Measurements from ENCODE around the gene MCM3AP. TPM values are rescaled to one million over a fixed set of nuclear protein-coding genes. Genes with fewer than 3 reads are reported as not detected.
"Not testable (repeated sequence)": the region's sequence is repeated elsewhere in the genome, so short reads cannot be mapped to it uniquely, and the experiment has no call there.

Gene MCM3AP
- total RNA-seq, 2 experiments from 2014 or later, result 109 to 166 TPM

DNA sequence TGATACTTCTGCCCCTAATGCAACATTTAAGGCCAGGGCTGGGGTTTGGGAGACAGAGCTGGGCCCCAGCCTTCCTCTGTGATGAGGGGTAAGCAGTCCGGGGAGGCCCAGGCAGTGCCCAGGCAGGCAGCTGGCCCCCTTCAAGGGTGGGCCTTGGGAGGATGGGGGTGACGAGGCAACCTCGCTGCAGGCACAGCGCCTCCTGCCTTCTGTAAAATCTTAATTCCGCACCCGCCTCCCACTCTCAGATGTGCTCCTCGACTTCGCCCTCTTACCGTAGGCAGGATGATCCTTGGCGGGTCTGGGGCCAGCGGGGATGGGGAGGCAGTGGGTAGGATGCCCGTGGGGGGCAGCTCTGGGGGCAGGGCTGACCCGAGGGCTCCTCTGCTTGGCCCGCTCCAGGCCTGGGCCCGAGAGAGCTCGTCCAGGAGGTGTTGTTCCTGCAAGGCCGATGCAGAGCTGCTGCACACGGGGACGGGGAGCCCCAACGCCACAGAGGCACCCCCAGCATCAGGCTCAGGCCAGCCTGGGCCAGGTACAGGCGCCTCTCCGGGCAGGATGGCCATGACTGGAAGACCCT is 29.1 kb upstream of the MCM3AP start:
- no peaks in the 10 kb centered on the region; the same call in 1 of the 2 replicates for H4K20me1 ChIP-seq (ENCODE audit: insufficient read depth, low read length)
- intact Hi-C loops (cut with micrococcal nuclease; ENCODE audit: unreplicated experiment), result no loop called here

GRCh38 chr21:46312949-46313348 is 27.5 kb upstream of the MCM3AP start:
- intact Hi-C loops (cut with micrococcal nuclease; ENCODE audit: unreplicated experiment), result no loop called here
- Histone ChIP-seq H3K36me3 (ENCODE audit: insufficient read depth, low read length) (peaks cover 92% of the 10 kb centered on the region), H4K20me1 (ENCODE audit: insufficient read depth, low read length) (no peaks in the 10 kb centered on the region; the same call in 1 of the 2 replicates), H3K27ac (ENCODE audit: low read depth, low read length, poor library complexity, severe bottlenecking) (no peak overlapping the region), H3K9me3 (ENCODE audit: low read length) (no peaks in the 10 kb centered on the region), H3K4me3 (ENCODE audit: low read depth, low read length, poor library complexity, severe bottlenecking) (no peak overlapping the region), H3K79me2 (ENCODE audit: insufficient read depth, low read depth, low read length) (no peaks in the 10 kb centered on the region), H3K9me2 (ENCODE audit: insufficient read depth, low read length) (no peaks in the 10 kb centered on the region), H3K4me2 (ENCODE audit: low read length) (no peak overlapping the region), H3K4me1 (ENCODE audit: insufficient read depth, low read length, poor library complexity, severe bottlenecking) (no peaks in the 10 kb centered on the region), H2AFZ (ENCODE audit: low read length) (no peak overlapping the region)
- BruUV-seq (replicated peaks), result no TSS peak
- CTCF ChIA-PET (ENCODE audit: unreplicated experiment), result no interaction called here
- TF ChIP-seq CTCF (conservative IDR thresholded peaks at IDR 0.05; ENCODE audit: low read length), result no peak
- no peak for TF ChIP-seq EZH2phosphoT487 (IDR thresholded peaks at IDR 0.05; ENCODE audit: borderline replicate concordance, low read depth, low read length)
- POLR2A ChIA-PET, result no interaction called here
- DNase-seq (ENCODE audit: low spot score), result no peak

More for the DNA sequence above, 29.1 kb upstream of the MCM3AP start:
- Histone ChIP-seq H3K4me3 (ENCODE audit: low read depth, low read length, poor library complexity, severe bottlenecking) (no peak overlapping the region), H3K27ac (ENCODE audit: low read depth, low read length, poor library complexity, severe bottlenecking) (no peak overlapping the region), H3K4me2 (ENCODE audit: low read length) (no peak overlapping the region), H2AFZ (ENCODE audit: low read length) (no peak overlapping the region), H3K36me3 (ENCODE audit: insufficient read depth, low read length) (peaks cover 92% of the 10 kb centered on the region), H3K9me3 (ENCODE audit: low read length) (no peaks in the 10 kb centered on the region), H3K4me1 (ENCODE audit: insufficient read depth, low read length, poor library complexity, severe bottlenecking) (no peaks in the 10 kb centered on the region), H3K9me2 (ENCODE audit: insufficient read depth, low read length) (no peaks in the 10 kb centered on the region), H3K79me2 (ENCODE audit: insufficient read depth, low read depth, low read length) (peaks cover 10% of the 10 kb centered on the region; the same call in 1 of the 2 replicates)
- ChIA-PET CTCF (ENCODE audit: unreplicated experiment) (interaction anchor here (0.5 kb wide), 1 partner anchor 23 kb away, joined by 3 read pairs; no protein-coding TSS in a partner anchor), POLR2A (no interaction called here)
- no peak for TF ChIP-seq EZH2phosphoT487 (IDR thresholded peaks at IDR 0.05; ENCODE audit: borderline replicate concordance, low read depth, low read length)
- no peak for TF ChIP-seq CTCF (conservative IDR thresholded peaks at IDR 0.05; ENCODE audit: low read length)
- BruUV-seq (replicated peaks), result no TSS peak
- no peak for DNase-seq (ENCODE audit: low spot score)

DNA sequence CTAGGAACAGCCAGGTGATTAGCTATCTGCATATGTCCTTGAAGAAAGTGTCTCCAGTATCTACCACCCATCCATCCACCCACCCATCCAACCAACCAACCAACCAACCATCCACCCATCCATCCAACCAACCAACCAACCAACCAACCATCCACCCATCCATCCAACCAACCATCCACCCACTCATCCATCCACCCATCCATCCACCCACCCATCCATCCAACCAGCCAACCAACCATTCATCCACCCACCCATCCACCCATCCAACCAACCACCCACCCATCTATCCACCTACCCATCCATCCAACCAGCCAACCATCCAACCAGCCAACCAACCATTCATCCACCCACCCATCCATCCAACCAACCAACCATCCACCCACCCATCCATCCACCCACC is 26.2 kb upstream of the MCM3AP start:
- ChIA-PET CTCF (ENCODE audit: unreplicated experiment) (no interaction called here), POLR2A (interaction anchor here (0.7 kb wide), 1 partner anchor 11 kb away, joined by 3 read pairs; no protein-coding TSS in a partner anchor)
- TF ChIP-seq EZH2phosphoT487 (IDR thresholded peaks at IDR 0.05; ENCODE audit: borderline replicate concordance, low read depth, low read length) (no peak), CTCF (conservative IDR thresholded peaks at IDR 0.05; ENCODE audit: low read length) (no peak)
- Histone ChIP-seq H3K9me2 (ENCODE audit: insufficient read depth, low read length) (no peaks in the 10 kb centered on the region), H3K27ac (ENCODE audit: low read depth, low read length, poor library complexity, severe bottlenecking) (no peak overlapping the region), H3K36me3 (ENCODE audit: insufficient read depth, low read length) (peaks cover 92% of the 10 kb centered on the region), H4K20me1 (ENCODE audit: insufficient read depth, low read length) (no peaks in the 10 kb centered on the region; the same call in 1 of the 2 replicates), H3K4me1 (ENCODE audit: insufficient read depth, low read length, poor library complexity, severe bottlenecking) (no peaks in the 10 kb centered on the region), H3K9me3 (ENCODE audit: low read length) (no peaks in the 10 kb centered on the region), H3K4me3 (ENCODE audit: low read depth, low read length, poor library complexity, severe bottlenecking) (no peak overlapping the region), H2AFZ (ENCODE audit: low read length) (no peak overlapping the region), H3K79me2 (ENCODE audit: insufficient read depth, low read depth, low read length) (no peaks in the 10 kb centered on the region), H3K4me2 (ENCODE audit: low read length) (no peak overlapping the region)
- no TSS peak for BruUV-seq (replicated peaks)
- intact Hi-C loops (cut with micrococcal nuclease; ENCODE audit: unreplicated experiment), result no loop called here
- no peak for DNase-seq (ENCODE audit: low spot score)

GRCh38 chr21:46310260-46310659 is 24.8 kb upstream of the MCM3AP start:
- CTCF ChIA-PET (ENCODE audit: unreplicated experiment); H3K9me3 ChIP-seq (ENCODE audit: low read length); H3K4me1 ChIP-seq (ENCODE audit: insufficient read depth, low read length, poor library complexity, severe bottlenecking); H4K20me1 ChIP-seq (ENCODE audit: insufficient read depth, low read length); BruUV-seq (replicated peaks); intact Hi-C loops (cut with micrococcal nuclease; ENCODE audit: unreplicated experiment); H3K9me2 ChIP-seq (ENCODE audit: insufficient read depth, low read length); H3K4me3 ChIP-seq (ENCODE audit: low read depth, low read length, poor library complexity, severe bottlenecking); H2AFZ ChIP-seq (ENCODE audit: low read length); H3K4me2 ChIP-seq (ENCODE audit: low read length); H3K79me2 ChIP-seq (ENCODE audit: insufficient read depth, low read depth, low read length); DNase-seq (ENCODE audit: low spot score); H3K27ac ChIP-seq (ENCODE audit: low read depth, low read length, poor library complexity, severe bottlenecking): not testable (repeated sequence)
- POLR2A ChIA-PET, result interaction anchor here (0.7 to 1.5 kb wide), 2 partner anchors 13 to 32 kb away, joined by 4 to 5 read pairs; no protein-coding TSS in a partner anchor
- peaks cover 92% of the 10 kb centered on the region for H3K36me3 ChIP-seq (ENCODE audit: insufficient read depth, low read length)

Data from OCI-LY7 (cell line).